GM19452 (cell line): ENCODE results near the gene PPM1E.
"Not testable (repeated sequence)": the region's sequence is repeated elsewhere in the genome, so short reads cannot be mapped to it uniquely, and the experiment has no call there.

Experiments
- ATAC-seq: cut with Tn5 transposase; IDR thresholded peaks from one replicate; pipeline ENCODE4 v1.9.1; 2021; ENCODE audit not compliant: unreplicated experiment

PPM1E gene

DNA sequence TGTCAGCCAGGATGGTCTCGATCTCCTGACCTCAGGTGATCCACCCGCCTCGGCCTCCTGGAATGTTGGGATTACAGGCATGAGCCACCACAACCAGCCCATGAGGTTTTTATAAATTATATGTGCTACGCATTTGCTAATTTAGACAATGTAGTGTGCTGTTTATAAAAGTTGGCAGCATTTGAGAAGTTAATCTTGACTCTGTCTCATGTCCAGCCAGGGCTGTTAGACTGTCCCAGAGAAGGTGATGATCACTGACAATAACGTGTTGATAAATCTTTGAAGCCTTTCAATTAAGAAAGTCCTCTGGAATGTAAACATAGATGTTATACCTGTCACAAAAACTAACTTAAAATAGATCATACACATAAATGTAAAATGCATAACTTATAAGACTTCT is 82.0 kb downstream of the PPM1E start:
- no peak for ATAC-seq

DNA sequence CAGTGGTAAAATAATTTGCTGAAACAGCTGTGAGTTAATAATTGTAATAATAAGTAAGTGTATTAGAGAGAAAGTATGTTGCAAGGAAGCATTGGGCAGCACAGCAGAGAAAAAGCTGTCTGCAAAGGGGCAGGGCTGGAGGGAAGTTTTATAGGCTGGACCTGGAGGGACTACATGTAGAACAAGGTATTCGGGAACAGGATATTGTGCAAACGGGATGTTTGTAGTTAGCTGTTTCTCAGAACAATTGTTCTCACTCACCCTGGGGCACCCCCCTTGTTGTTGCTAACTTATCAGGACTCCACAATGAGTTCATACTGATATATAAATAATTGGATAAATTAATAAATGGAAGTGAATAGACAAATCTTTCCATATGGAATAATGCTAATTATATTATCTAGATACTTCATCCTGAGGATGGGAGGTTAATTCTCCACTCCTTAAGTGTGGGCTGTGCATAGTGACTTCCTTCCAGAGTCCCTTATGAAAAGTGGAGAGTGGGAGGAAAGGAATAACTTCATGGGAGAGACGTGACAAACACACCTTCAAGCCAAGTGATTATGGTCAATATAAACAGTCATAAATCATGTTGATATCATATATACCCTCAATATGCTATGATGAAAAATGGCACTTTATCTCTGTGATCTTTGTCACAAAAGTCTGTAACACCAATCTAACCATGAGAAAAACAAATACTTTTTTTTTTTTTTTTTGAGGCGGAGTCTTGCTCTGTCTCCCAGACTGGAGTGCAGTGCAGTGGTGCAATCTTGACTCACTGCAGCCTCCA is 85.4 kb downstream of the PPM1E start:
- ATAC-seq = no peak

DNA sequence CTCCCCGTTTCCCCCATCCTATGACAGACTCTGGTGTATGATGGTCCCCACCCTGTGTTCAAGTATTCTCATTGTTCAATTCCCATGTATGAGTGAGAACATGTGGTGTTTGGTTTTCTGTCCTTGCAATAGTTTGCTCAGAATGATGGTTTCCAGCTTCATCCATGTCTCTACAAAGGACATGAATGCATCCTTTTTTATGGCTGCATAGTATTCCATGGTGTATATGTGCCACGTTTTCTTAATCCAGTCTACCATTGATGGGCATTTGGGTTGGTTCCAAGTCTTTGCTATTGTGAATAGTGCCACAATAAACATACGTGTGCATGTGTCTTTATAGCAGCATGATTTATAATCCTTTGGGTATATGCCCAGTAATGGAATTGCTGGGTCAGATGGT is 90.8 kb downstream of the PPM1E start:
- ATAC-seq = not testable (repeated sequence)

DNA sequence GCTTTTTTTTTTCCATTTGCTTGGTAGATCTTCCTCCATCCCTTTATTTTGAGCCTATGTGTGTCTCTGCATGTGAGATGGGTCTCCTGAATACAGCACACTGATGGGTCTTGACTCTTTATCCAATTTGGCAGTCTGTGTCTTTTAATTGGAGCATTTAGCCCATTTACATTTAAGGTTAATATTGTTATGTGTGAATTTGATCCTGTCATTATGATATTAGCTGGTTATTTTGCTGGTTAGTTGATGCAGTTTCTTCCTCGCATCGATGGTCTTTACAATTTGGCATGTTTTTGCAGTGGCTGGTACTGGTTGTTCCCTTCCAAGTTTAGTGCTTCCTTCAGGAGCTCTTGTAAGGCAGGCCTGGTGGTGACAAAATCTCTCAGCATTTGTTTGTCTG is 94.5 kb downstream of the PPM1E start:
- not testable (repeated sequence) for ATAC-seq

- ATAC-seq = no peak
Observed at GRCh38 chr17:58865301-58865700, 109.6 kb downstream of the PPM1E start.

DNA sequence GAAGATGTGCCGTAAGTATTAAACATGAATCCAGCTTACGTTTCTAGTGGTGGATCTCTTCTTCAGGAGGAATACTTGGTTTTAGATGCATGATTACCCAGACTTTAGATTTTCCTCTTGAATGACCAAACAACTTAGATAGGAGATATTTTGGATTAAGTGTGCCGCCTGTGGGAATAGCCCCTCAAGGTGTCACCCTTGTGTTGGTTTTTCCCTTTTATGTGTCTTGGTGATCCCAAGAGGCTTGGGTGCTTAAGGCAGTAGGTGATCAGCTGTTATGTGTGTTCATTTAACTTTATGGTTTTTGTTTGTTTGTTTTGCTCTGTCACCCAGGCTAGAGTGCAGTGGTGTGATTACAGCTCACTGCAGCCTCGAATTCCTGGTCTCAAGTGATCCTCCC is 115.1 kb downstream of the PPM1E start:
- no peak for ATAC-seq

DNA sequence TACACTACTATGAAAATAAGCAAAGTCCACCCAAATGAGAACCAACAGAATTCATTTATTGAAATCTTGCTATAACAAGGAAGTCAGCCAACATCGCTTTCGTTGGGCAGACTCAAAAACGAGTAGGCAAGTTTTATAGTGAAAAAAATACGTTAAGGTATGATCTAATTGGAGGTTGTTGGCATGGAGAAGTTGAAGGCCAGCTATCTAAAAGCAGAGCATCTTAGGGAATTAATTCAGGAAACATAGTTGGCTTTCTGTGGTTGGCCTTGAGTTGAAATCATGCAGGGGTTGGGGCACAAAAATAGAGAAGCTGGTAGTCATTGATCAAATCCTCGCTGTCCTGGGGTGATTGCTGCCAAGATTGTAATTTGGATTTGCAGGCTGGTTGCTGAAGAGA is 118.3 kb downstream of the PPM1E start:
- ATAC-seq = no peak

GRCh38 chr17:58875261-58875660 is 119.6 kb downstream of the PPM1E start:
- no peak for ATAC-seq

- no peak for ATAC-seq
Observed at GRCh38 chr17:58884161-58884560, 128.5 kb downstream of the PPM1E start.

DNA sequence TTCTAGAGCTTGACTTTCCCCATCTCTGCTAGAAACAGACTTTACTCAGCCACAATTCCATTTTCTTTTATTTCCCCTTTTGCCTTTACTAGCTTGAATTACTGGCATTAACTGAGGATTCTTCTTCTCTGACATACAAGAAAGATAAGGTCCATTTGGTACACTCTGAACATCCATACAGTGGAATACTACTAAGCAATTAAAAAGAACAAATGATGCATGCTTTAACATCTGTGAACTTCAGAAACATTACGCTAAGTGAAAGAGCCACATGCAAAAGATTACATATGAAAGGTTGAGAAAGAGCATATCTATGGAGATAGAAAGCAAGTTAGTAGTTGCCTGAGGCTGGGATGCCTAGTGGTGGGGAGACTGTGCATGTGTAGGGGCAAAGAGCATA is 130.9 kb downstream of the PPM1E start:
- ATAC-seq = no peak

- ATAC-seq = no peak
Observed at GRCh38 chr17:58889928-58890327, 134.3 kb downstream of the PPM1E start.

- no peak for ATAC-seq
Observed at GRCh38 chr17:58899191-58899590, 143.5 kb downstream of the PPM1E start.

DNA sequence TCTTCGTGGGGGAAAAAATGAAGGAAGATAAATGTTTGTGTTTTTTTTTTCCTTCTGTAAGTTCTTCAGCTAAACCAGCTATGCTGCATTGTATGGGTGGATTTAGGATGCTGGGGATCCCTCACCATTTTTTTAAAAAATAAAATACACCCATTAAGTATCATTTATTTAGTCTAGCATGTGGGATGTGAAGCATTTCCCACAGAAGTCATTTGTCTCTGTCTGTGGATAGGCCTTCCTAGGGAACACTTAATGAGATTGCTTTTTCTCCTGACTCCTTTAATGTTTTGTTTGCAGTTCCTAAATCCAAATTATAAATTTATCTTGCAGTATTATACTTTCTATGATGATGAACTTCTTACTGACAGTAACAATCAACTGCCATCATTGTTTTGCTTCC is 146.7 kb downstream of the PPM1E start:
- no peak for ATAC-seq

- no peak for ATAC-seq
Observed at GRCh38 chr17:58911741-58912343, 156.2 kb downstream of the PPM1E start.

DNA sequence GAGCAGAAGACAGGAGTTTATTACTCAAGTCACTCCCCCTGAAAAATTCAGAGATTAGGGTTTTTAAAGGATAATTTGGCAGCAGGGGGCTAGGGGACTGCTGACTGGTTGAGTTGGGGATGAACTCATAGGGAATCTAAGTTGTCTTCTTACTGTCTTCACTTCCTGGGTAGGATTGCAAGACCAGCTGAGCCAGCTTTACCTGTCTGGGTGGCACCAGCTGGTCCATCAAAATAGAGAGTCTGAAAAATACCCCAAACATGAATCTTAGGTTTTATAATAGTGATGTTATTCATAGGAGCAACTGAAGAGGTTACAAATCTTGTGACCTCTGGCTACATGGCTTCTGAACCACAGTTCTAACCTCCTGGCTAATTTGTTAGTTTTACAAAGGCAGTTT is 157.9 kb downstream of the PPM1E start:
- no peak for ATAC-seq

DNA sequence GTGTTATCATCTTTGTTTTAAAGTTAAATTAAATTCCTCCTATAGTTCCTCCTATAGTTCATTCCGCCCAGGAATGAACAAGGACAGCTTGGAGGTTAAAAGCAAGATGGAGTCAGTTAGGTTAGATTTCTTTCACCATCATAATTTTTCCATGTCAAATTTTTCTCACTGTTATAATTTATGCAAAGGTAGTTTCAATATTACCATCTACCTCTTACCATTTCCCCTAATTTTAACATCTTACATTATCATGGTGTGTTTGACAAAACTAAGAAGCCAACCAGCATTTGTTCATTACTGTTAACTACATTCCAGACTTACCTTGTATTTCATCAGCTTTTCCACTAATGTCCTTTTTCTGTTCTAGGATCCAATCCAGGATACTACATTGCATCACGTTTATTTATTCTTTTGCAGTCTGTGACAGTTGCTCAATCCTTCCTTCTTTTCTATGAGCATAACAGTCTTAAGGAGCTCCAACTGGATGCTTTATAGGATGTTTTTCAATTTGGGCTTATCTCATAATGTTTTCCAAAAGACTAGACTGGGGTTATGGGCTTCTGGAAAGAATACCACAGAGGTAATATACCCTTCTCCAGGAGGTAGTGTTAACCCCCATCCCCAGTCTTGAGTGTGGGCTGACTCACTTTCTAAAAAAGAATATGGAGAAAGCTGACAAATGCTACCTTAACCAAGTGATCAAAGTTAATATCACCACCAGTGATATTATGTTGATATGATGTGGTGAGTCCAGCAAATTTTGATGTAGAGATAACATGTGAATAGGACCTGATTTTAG is 158.5 kb downstream of the PPM1E start:
- no peak for ATAC-seq

DNA sequence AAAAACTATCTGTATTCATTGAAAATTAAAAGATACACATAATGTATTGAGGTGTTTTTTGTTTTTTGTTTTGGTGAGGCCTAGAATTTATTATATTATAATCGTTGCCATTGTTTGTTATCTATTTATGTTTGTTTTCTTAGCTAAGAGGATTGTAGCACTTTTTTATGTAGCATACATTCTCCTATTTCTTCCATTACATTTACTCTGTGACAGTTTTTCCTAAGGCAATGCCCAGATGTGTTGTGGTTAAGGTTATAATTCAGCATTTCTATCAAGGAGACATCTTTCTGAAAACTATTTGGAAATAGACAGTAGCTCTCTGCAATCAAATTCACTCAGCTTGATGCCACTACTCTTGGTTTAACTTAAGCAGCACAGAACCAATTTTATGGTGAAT is 161.6 kb downstream of the PPM1E start:
- ATAC-seq = no peak

GRCh38 chr17:58918072-58918471 is 162.4 kb downstream of the PPM1E start:
- no peak for ATAC-seq

DNA sequence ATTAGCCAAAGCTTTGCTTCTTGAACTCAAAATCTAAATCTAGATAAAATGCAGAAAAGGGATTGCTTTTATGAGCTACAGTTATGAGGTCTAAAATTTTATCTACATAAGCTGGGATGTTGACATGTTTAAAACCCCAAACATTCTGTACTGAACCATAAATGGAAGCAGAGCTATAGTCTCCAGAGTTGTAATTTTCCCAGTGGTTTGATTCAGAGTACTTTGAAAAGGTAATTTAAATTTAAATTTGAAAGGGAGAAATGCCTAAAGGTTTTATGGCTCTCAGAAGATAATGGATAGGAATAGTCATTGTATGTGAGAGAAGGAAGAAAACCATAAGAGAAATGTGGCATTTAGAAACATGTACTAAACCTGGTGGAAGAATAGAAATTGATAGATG is 163.2 kb downstream of the PPM1E start:
- ATAC-seq = no peak

DNA sequence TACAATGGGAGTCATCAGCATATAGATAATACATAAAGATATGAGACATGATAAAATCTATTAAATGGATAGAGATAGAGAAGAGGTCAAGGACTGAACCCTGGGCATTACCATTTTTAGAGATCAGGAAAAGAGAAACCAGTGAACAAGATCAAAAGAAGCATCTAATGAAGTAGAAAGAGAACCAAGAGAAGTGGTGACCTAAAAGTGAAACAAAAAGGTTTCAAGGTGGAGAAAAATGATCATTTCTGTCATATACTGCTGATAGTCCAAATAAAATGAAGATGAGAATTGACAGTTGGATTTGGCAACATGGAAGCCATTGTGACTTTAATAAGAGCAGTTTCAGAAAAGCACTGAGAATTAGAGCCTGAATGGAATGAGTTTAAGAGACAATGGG is 165.1 kb downstream of the PPM1E start:
- ATAC-seq = no peak

GRCh38 chr17:58932956-58933355 is 177.3 kb downstream of the PPM1E start:
- no peak for ATAC-seq

- no peak for ATAC-seq
Observed at GRCh38 chr17:58936295-58936694, 180.6 kb downstream of the PPM1E start.
